Measurements from ENCODE around the gene SOD2.
"Not testable (repeated sequence)": the region's sequence is repeated elsewhere in the genome, so short reads cannot be mapped to it uniquely, and the experiment has no call there.

DNA sequence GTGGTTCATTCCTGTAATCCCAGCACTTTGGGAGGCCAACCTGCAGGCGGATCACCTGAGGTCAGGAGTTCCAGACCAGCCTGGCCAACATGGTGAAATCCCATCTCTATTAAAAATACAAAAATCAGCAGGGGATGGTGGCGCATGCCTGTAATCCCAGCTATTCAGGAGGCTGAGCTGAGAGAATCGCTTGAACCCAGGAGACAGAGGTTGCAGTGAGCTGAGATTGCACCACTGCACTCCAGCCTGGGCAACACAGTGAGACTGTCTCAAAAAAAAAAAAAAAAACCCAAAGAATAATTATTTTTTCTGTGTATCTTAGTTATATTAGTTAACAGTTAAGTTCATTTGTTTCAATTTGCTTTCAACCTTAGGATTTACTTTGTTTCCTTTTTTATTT, 32.2 kb upstream of the SOD2 start:
- TF ChIP-seq, protein P1, sequence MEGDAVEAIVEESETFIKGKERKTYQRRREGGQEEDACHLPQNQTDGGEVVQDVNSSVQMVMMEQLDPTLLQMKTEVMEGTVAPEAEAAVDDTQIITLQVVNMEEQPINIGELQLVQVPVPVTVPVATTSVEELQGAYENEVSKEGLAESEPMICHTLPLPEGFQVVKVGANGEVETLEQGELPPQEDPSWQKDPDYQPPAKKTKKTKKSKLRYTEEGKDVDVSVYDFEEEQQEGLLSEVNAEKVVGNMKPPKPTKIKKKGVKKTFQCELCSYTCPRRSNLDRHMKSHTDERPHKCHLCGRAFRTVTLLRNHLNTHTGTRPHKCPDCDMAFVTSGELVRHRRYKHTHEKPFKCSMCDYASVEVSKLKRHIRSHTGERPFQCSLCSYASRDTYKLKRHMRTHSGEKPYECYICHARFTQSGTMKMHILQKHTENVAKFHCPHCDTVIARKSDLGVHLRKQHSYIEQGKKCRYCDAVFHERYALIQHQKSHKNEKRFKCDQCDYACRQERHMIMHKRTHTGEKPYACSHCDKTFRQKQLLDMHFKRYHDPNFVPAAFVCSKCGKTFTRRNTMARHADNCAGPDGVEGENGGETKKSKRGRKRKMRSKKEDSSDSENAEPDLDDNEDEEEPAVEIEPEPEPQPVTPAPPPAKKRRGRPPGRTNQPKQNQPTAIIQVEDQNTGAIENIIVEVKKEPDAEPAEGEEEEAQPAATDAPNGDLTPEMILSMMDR (conservative IDR thresholded peaks at IDR 0.05 in 1 of 2, IDR thresholded peaks at IDR 0.05 in 1 of 2; ENCODE audit: low read depth in 1 of 2, low read length in 2 of 2): not testable (repeated sequence)
- not testable (repeated sequence) for TF ChIP-seq EZH2 (IDR thresholded peaks at IDR 0.05; ENCODE audit: low read length, missing control alignments)
